Measurements from ENCODE around the gene CARMIL1.

DNA sequence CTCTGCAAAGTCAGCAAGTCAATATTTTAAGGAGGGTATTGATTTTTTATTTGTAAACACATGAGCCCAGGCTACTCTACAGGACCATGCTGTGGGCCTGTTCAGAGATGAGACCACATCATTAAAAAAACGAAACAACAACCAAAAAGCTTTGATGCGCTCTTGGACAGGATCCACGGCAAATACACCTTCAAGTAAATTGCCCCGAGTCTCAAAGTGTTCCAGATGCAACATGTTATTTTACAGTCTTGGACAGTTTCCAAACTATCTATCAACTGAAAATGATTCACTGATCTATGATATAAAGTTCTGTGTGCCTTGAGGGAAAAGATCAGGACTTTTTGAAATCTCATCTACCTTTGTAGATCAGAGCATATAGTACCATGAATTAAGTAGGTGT lies 25.8 kb upstream of the CARMIL1 start:
- TF ChIP-seq GATA2 (IDR thresholded peaks at IDR 0.05; ENCODE audit: low read depth, low read length) = no peak
- no peak for TF ChIP-seq GATA3 (IDR thresholded peaks at IDR 0.05; ENCODE audit: low read depth, low read length)

All from SH-SY5Y (cell line).